ENCODE measurements around the gene TRIOBP. TPM values are rescaled to one million over a fixed set of nuclear protein-coding genes. Genes with fewer than 3 reads are reported as not detected.
A peak's percentile ranks its signal among the peaks of the same experiment; 100 is the strongest.

Gene TRIOBP
- total and polyA plus RNA-seq, 2 of the 13 experiments (the other 11 are each of a cell fraction or from before 2014, with no cell fraction given) = 6.1 to 15.4 TPM

DNA sequence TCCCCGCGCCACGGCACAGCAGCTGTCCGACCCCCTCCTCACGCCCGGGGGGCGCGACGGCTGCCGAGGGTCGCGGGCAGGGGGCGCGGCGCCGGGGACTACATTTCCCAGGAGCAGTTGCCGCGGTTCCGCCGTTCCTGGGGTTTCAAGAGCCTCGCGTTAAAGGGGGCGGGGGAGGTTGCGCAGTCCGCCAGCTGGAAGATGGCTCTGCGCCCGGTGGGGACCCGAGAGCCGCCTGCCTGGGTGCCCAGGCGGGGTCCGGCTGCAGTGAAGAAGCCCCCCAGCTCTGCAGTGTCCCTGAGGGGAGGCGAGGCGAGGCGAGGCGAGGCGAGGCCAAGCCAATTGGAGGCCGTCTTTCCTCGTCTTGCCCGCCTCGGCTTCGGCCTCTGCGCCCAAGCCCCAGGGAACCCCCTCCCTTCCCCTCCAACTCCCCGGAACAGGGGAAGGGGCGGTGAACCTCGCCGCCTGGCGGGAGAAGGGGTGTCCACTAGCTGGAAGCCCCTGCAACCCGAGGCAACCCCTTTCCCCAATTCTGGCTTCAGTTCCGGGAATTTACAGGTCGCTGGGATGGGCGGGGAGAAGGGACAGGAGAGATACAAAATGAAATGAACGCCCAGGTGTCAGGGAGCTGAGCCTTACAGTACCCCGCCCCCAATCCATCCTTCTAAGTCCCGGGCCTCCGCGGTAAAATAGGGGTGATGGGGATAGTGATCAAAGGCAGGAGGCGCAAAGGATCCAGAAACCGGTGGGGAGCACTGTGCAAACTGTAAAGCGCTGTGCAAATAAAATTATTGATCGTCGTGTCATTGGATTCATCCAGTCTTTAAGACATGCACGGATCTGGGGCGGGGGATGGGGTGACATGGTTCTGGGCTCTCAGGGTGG is 105.7 kb downstream of the TRIOBP start (continued):
- TF ChIP-seq NFATC3 (CRISPR knock-in tag; IDR thresholded peaks at IDR 0.05) (no peak), ZNF253 (CRISPR knock-in tag; IDR thresholded peaks at IDR 0.05; ENCODE audit: borderline replicate concordance) (no peak), XRCC5 (optimal IDR thresholded peaks at IDR 0.05; ENCODE audit: low read length) (peak; percentile 46), NR2C2 (CRISPR knock-in tag; IDR thresholded peaks at IDR 0.05; ENCODE audit: borderline replicate concordance) (peak; percentile 45; the same call in 1 of the 2 replicates), ZNF660 (CRISPR knock-in tag; IDR thresholded peaks at IDR 0.05; ENCODE audit: borderline replicate concordance, low read depth) (no peak), KDM4B (CRISPR knock-in tag; IDR thresholded peaks at IDR 0.05) (no peak), HOXA5 (CRISPR knock-in tag; IDR thresholded peaks at IDR 0.05) (0 out of 2 replicates have a peak, but pooled peaks have one; percentile 1), CHD2 (IDR thresholded peaks at IDR 0.05; ENCODE audit: low read depth, low read length) (peak; percentile 92), HNF4G (IDR thresholded peaks at IDR 0.05; ENCODE audit: borderline replicate concordance, low read depth, low read length) (no peak), HNF4G (CRISPR knock-in tag; IDR thresholded peaks at IDR 0.05; ENCODE audit: borderline replicate concordance, low read depth) (no peak), KLF16 (CRISPR knock-in tag; IDR thresholded peaks at IDR 0.05) (peak in 1 of 2 experiments; percentile 39; a peak in 1 of 4 replicates), ZSCAN22 (CRISPR knock-in tag; IDR thresholded peaks at IDR 0.05) (no peak), PCBP1 (IDR thresholded peaks at IDR 0.05; ENCODE audit: borderline replicate concordance, low read depth, low read length) (0 out of 2 replicates have a peak, but pooled peaks have one; percentile 61)
- TF ChIP-seq, protein P1, sequence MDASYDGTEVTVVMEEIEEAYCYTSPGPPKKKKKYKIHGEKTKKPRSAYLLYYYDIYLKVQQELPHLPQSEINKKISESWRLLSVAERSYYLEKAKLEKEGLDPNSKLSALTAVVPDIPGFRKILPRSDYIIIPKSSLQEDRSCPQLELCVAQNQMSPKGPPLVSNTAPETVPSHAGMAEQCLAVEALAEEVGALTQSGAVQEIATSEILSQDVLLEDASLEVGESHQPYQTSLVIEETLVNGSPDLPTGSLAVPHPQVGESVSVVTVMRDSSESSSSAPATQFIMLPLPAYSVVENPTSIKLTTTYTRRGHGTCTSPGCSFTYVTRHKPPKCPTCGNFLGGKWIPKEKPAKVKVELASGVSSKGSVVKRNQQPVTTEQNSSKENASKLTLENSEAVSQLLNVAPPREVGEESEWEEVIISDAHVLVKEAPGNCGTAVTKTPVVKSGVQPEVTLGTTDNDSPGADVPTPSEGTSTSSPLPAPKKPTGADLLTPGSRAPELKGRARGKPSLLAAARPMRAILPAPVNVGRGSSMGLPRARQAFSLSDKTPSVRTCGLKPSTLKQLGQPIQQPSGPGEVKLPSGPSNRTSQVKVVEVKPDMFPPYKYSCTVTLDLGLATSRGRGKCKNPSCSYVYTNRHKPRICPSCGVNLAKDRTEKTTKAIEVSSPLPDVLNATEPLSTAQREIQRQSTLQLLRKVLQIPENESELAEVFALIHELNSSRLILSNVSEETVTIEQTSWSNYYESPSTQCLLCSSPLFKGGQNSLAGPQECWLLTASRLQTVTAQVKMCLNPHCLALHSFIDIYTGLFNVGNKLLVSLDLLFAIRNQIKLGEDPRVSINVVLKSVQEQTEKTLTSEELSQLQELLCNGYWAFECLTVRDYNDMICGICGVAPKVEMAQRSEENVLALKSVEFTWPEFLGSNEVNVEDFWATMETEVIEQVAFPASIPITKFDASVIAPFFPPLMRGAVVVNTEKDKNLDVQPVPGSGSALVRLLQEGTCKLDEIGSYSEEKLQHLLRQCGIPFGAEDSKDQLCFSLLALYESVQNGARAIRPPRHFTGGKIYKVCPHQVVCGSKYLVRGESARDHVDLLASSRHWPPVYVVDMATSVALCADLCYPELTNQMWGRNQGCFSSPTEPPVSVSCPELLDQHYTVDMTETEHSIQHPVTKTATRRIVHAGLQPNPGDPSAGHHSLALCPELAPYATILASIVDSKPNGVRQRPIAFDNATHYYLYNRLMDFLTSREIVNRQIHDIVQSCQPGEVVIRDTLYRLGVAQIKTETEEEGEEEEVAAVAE (CRISPR knock-in tag; IDR thresholded peaks at IDR 0.05; ENCODE audit: borderline replicate concordance) = no peak; the same call in 1 of the 2 replicates
- TF ChIP-seq, protein P2, sequence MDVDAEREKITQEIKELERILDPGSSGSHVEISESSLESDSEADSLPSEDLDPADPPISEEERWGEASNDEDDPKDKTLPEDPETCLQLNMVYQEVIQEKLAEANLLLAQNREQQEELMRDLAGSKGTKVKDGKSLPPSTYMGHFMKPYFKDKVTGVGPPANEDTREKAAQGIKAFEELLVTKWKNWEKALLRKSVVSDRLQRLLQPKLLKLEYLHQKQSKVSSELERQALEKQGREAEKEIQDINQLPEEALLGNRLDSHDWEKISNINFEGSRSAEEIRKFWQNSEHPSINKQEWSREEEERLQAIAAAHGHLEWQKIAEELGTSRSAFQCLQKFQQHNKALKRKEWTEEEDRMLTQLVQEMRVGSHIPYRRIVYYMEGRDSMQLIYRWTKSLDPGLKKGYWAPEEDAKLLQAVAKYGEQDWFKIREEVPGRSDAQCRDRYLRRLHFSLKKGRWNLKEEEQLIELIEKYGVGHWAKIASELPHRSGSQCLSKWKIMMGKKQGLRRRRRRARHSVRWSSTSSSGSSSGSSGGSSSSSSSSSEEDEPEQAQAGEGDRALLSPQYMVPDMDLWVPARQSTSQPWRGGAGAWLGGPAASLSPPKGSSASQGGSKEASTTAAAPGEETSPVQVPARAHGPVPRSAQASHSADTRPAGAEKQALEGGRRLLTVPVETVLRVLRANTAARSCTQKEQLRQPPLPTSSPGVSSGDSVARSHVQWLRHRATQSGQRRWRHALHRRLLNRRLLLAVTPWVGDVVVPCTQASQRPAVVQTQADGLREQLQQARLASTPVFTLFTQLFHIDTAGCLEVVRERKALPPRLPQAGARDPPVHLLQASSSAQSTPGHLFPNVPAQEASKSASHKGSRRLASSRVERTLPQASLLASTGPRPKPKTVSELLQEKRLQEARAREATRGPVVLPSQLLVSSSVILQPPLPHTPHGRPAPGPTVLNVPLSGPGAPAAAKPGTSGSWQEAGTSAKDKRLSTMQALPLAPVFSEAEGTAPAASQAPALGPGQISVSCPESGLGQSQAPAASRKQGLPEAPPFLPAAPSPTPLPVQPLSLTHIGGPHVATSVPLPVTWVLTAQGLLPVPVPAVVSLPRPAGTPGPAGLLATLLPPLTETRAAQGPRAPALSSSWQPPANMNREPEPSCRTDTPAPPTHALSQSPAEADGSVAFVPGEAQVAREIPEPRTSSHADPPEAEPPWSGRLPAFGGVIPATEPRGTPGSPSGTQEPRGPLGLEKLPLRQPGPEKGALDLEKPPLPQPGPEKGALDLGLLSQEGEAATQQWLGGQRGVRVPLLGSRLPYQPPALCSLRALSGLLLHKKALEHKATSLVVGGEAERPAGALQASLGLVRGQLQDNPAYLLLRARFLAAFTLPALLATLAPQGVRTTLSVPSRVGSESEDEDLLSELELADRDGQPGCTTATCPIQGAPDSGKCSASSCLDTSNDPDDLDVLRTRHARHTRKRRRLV (CRISPR knock-in tag; IDR thresholded peaks at IDR 0.05) = no peak
- TF ChIP-seq, protein P3, sequence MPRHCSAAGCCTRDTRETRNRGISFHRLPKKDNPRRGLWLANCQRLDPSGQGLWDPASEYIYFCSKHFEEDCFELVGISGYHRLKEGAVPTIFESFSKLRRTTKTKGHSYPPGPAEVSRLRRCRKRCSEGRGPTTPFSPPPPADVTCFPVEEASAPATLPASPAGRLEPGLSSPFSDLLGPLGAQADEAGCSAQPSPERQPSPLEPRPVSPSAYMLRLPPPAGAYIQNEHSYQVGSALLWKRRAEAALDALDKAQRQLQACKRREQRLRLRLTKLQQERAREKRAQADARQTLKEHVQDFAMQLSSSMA (CRISPR knock-in tag; IDR thresholded peaks at IDR 0.05) = 0 out of 2 replicates have a peak, but pooled peaks have one; percentile 4
- TF ChIP-seq, protein P4, sequence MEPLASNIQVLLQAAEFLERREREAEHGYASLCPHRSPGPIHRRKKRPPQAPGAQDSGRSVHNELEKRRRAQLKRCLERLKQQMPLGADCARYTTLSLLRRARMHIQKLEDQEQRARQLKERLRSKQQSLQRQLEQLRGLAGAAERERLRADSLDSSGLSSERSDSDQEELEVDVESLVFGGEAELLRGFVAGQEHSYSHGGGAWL (CRISPR knock-in tag; IDR thresholded peaks at IDR 0.05) = no peak
